Type B pancreatic cell (in vitro differentiated cells): ENCODE measurements around the gene ANKS1B. TPM values are rescaled to one million over a fixed set of nuclear protein-coding genes. Genes with fewer than 3 reads are reported as not detected.

Source experiments
- DNase-seq: peaks from one replicate; pipeline ENCODE4 v3.0.0; 2021; ENCODE audit warnings: mixed read lengths; ENCODE audit not compliant: unreplicated experiment; ENCODE audit errors: extremely low spot score
- H3K27ac Mint-ChIP-seq: 2 replicates; pipeline ENCODE4 v1.8.0; 2021; ENCODE audit warnings: mild to moderate bottlenecking, mixed read lengths
- H3K27me3 Mint-ChIP-seq: 2 replicates; pipeline ENCODE4 v1.8.0; 2021; ENCODE audit warnings: mixed read lengths
- H3K36me3 Mint-ChIP-seq: 2 replicates; pipeline ENCODE4 v1.8.0; 2021; ENCODE audit warnings: mixed read lengths
- H3K4me1 Mint-ChIP-seq: one replicate; pipeline ENCODE4 v1.8.0; 2021; ENCODE audit warnings: mixed read lengths; ENCODE audit not compliant: unreplicated experiment
- H3K4me3 Mint-ChIP-seq: 2 replicates; pipeline ENCODE4 v1.8.0; 2021; ENCODE audit warnings: mild to moderate bottlenecking, mixed read lengths
- H3K9me3 Mint-ChIP-seq: 2 replicates; pipeline ENCODE4 v1.8.0; 2021; ENCODE audit warnings: mixed read lengths
- total RNA-seq: library from RNA; stranded (reverse); gene quantifications from 2 replicates; pipeline ENCODE4 v1.2.1, GENCODE V29; 2021; ENCODE audit warnings: low replicate concordance
- TF ChIP-seq, protein P1 (sequence below): fragments of 200-600 bp; sonication (generic); conservative IDR thresholded peaks from 2 replicates; pipeline ENCODE4 v1.5.0; 2021; ENCODE audit warnings: antibody characterized with exemption, mild to moderate bottlenecking

ANKS1B gene
- total RNA-seq, 1 donor from 2014 or later: 4.7 TPM

DNA sequence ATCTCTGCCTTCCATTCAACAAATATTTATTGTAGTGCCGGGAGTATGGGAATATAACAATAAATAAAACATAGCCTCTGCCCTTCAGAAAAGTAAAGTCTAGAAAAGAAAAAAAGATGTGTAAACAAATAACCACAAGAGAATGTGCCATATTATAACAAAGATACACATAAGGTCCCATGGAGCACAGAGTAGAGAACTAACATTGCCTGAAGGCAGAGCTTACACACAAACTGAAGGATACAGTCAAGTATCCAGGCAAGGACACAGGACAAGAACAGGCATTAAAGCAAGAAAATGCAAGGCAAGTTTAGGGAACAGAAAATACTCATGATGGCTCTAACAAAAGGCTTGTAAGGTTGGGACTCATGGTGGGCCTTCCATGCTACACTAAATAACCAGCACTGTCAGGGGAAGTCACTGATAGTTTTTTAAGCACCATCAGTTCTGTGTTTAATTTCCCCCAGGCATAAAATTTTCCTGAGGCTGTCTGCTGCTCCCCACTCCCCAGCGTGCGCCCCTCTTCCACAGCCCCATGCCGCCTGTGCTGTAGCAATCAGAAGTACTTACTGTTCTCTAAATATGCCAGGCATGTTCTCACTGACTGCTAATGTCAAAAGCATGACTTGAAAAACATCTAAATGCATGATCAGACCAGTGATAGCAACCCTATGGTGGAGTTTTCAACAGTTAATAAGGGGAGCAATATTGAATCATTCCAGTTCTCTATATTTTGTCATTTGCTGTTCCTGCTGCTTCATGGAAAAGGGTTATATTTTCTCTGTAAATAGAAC, 77.8 kb downstream of the ANKS1B start:
- TF ChIP-seq, protein P1, sequence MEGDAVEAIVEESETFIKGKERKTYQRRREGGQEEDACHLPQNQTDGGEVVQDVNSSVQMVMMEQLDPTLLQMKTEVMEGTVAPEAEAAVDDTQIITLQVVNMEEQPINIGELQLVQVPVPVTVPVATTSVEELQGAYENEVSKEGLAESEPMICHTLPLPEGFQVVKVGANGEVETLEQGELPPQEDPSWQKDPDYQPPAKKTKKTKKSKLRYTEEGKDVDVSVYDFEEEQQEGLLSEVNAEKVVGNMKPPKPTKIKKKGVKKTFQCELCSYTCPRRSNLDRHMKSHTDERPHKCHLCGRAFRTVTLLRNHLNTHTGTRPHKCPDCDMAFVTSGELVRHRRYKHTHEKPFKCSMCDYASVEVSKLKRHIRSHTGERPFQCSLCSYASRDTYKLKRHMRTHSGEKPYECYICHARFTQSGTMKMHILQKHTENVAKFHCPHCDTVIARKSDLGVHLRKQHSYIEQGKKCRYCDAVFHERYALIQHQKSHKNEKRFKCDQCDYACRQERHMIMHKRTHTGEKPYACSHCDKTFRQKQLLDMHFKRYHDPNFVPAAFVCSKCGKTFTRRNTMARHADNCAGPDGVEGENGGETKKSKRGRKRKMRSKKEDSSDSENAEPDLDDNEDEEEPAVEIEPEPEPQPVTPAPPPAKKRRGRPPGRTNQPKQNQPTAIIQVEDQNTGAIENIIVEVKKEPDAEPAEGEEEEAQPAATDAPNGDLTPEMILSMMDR: no peak
- H3K27me3 Mint-ChIP-seq: no peaks in the 10 kb centered on the region
- DNase-seq: no peak
- no peak overlapping the region for H3K27ac Mint-ChIP-seq
- no peaks in the 10 kb centered on the region for H3K9me3 Mint-ChIP-seq
- H3K4me1 Mint-ChIP-seq: no peaks in the 10 kb centered on the region
- H3K36me3 Mint-ChIP-seq: no peaks in the 10 kb centered on the region
- no peak overlapping the region for H3K4me3 Mint-ChIP-seq

DNA sequence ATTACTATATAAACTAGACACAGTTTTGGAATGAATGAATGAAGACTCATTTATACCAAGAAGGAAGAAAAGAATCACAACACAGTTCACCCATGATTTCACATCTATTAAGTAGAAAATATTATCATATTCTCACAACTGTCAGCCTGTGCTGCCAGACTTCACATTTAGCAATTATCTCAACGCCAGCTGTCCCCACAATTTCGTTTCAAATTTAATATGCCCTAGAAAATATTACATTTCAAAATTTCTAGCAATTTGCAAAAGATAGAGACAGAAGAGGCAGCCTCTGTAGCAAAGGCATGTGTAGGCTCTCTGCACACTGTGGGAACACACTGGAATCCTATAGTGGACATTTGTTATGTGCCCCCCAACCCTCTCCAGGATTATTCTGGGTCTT, 83.6 kb downstream of the ANKS1B start:
- Mint-ChIP-seq H3K27ac (no peak overlapping the region), H3K36me3 (no peaks in the 10 kb centered on the region), H3K27me3 (no peaks in the 10 kb centered on the region), H3K9me3 (no peaks in the 10 kb centered on the region), H3K4me3 (no peak overlapping the region), H3K4me1 (no peaks in the 10 kb centered on the region)
- TF ChIP-seq, protein P1: no peak
- no peak for DNase-seq

DNA sequence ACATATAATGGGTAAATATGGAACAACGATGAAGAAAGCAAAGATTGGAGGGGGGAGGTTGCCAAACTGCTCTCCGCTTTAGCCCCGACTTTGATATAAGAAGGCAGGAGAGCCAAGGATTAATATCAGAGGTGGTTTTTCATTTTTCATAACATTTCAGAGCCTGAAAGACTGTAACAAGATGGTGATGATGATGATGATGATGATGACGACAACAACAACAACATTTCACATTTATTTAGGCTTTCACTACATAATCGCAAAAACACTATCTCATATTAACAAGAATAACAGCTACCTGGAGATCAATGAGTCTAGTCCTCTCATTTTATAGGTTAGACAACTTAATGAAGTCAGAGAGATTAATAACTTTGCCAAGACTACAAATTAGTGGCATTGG, 86.1 kb downstream of the ANKS1B start:
- no peak for DNase-seq
- Mint-ChIP-seq H3K9me3 (no peaks in the 10 kb centered on the region), H3K4me1 (no peaks in the 10 kb centered on the region), H3K27me3 (no peaks in the 10 kb centered on the region), H3K27ac (no peak overlapping the region), H3K36me3 (no peaks in the 10 kb centered on the region), H3K4me3 (no peak overlapping the region)
- TF ChIP-seq, protein P1: no peak

DNA sequence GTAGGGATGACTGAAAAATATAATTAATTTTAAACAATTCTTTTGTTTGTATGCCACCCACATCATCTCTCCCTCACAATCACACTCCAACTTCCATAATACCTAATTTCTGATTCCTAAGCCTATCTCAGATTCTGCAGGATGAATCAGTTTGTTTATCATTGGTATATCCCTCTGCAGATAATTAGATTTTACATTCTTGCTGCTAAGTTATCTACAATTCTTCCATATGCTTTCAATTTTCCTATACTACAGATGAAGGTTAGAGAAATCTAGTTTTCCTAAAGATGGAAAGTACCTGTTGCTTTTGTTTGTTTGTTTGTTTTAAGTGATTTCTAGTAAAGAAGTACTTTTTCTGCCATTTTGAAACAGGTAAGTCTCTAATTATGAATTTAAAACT, 105.3 kb downstream of the ANKS1B start:
- Mint-ChIP-seq H3K9me3 (no peaks in the 10 kb centered on the region), H3K27me3 (no peaks in the 10 kb centered on the region), H3K4me1 (no peaks in the 10 kb centered on the region), H3K4me3 (no peak overlapping the region), H3K36me3 (no peaks in the 10 kb centered on the region), H3K27ac (no peak overlapping the region)
- DNase-seq: no peak
- TF ChIP-seq, protein P1: no peak

DNA sequence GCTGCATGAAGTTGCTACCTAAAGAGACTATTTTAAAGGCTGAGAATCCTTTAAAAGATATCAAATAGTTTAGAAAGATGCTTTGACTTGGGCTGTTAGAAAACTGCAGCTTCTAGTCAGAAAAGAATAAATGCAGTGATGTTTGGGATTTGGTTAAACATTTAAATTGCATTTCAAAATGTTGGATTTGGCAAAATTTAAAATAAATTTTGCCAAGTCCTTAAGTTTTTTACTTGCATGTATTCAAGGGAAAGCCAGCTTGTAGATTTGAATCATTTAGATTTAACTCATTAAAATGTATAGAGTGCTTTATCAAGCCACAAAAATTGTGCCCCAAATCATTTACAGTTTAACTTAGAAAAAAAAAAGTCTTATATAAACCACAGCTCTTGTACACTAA, 109.7 kb downstream of the ANKS1B start:
- no peaks in the 10 kb centered on the region for H3K4me1 Mint-ChIP-seq
- no peaks in the 10 kb centered on the region for H3K36me3 Mint-ChIP-seq
- no peak for DNase-seq
- TF ChIP-seq, protein P1: no peak
- H3K27me3 Mint-ChIP-seq: no peaks in the 10 kb centered on the region
- no peak overlapping the region for H3K4me3 Mint-ChIP-seq
- no peaks in the 10 kb centered on the region for H3K9me3 Mint-ChIP-seq
- no peak overlapping the region for H3K27ac Mint-ChIP-seq

DNA sequence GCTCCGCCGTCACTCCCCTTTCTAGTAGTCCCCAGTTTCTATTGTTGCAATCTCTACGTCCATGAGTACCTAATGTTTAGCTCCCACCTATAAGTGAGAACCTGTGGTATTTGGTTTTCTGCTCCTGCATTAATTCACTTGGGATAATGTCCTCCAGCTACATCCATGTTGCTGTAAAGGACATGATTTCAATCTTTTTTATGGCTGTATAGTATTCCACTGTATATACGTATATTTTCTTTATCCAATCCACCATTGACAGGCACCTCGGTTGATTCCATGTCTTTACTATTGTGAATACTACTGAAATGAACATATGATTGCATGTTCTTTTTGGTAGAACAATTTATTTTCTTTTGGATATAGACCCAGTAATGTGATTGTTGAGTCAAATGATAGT, 114.7 kb downstream of the ANKS1B start:
- H3K4me1 Mint-ChIP-seq: no peaks in the 10 kb centered on the region
- no peak overlapping the region for H3K4me3 Mint-ChIP-seq
- no peaks in the 10 kb centered on the region for H3K36me3 Mint-ChIP-seq
- H3K27ac Mint-ChIP-seq: no peak overlapping the region
- H3K27me3 Mint-ChIP-seq: no peaks in the 10 kb centered on the region
- DNase-seq: no peak
- TF ChIP-seq, protein P1: no peak
- H3K9me3 Mint-ChIP-seq: no peaks in the 10 kb centered on the region
